Skeletal muscle tissue (tissue), 4 donors: ENCODE data around the gene INTS6. TPM values are rescaled to one million over a fixed set of nuclear protein-coding genes. Genes with fewer than 3 reads are reported as not detected.

Experiments used
- H3K27ac ChIP-seq: one replicate; pipeline ENCODE4 v1.7.0; 2013; ENCODE audit warnings: mild to moderate bottlenecking, low read depth, low read length, inconsistent platforms
- H3K27me3 ChIP-seq, 3 donors: one replicate each; pipeline ENCODE4 v1.7.0; 2013; ENCODE audit warnings: low read length in 3 of 3; ENCODE audit not compliant: control insufficient read depth in 3 of 3, insufficient read depth in 3 of 3
- H3K36me3 ChIP-seq, 3 donors: one replicate each; pipeline ENCODE4 v1.7.0; 2013; ENCODE audit warnings: low read length in 3 of 3; ENCODE audit not compliant: control insufficient read depth in 3 of 3, insufficient read depth in 3 of 3
- H3K4me1 ChIP-seq, 3 donors: one replicate each; pipeline ENCODE4 v1.7.0; 2013; ENCODE audit warnings: low read length in 3 of 3, mild to moderate bottlenecking in 3 of 3; ENCODE audit not compliant: control insufficient read depth in 3 of 3, insufficient read depth in 3 of 3
- H3K4me3 ChIP-seq, 3 donors: one replicate each; pipeline ENCODE4 v1.7.0; 2013; ENCODE audit warnings: low read length in 3 of 3
- H3K9ac ChIP-seq, 3 donors: one replicate each; pipeline ENCODE4 v1.7.0; 2013; ENCODE audit warnings: low read length in 3 of 3, mild to moderate bottlenecking in 3 of 3, moderate library complexity in 2 of 3, low read depth in 1 of 3
- H3K9me3 ChIP-seq, 3 donors: one replicate each; pipeline ENCODE4 v1.7.0; 2013; ENCODE audit warnings: low read length in 3 of 3; ENCODE audit not compliant: control insufficient read depth in 3 of 3
- total RNA-seq: library from RNA; depleted of rRNA; stranded (reverse); fragments of >200 nt; gene quantifications from one replicate; pipeline ENCODE4 v1.2.3, GENCODE V29; 2014
- donor health status: Osteomylitis.

The INTS6 gene
- total RNA-seq, result 20.4 TPM

GRCh38 chr13:51452361-51453206 lies at the start of gene INTS6:
Gene INTS6, minus strand, starts transcription at chr13:51453036. Its CDS starts 511 bp downstream, at chr13:51452525.
- Histone ChIP-seq H3K4me1 (peaks cover 14 to 20% (median 15%) of the 10 kb centered on the region in 3 donors), H3K9ac (peak within 1 kb of the TSS; percentile 96 to 98 (median 98)), H3K36me3 (peaks cover 17 to 31% (median 18%) of the 10 kb centered on the region in 3 donors), H3K27ac (peak within 1 kb of the TSS; percentile 98), H3K4me3 (peak within 1 kb of the TSS; percentile 84 to 92 (median 92)), H3K9me3 (peaks cover 2 to 8% (median 4%) of the 10 kb centered on the region in 3 donors), H3K27me3 (no peaks in the 10 kb centered on the region)

- H3K36me3 ChIP-seq, result no peaks in the 10 kb centered on the region
- no peak overlapping the region for H3K4me3 ChIP-seq
- H3K27ac ChIP-seq, result no peak overlapping the region
- no peaks in the 10 kb centered on the region for H3K4me1 ChIP-seq
- no peak overlapping the region for H3K9ac ChIP-seq
- no peaks in the 10 kb centered on the region for H3K27me3 ChIP-seq
- H3K9me3 ChIP-seq, result no peaks in the 10 kb centered on the region
Measured at GRCh38 chr13:51502153-51502651, 49.4 kb upstream of the INTS6 start.

GRCh38 chr13:51501592-51502152 lies 48.8 kb upstream of the INTS6 start:
- Histone ChIP-seq H3K27ac (no peak overlapping the region), H3K27me3 (no peaks in the 10 kb centered on the region), H3K36me3 (no peaks in the 10 kb centered on the region), H3K4me1 (no peaks in the 10 kb centered on the region), H3K4me3 (no peak overlapping the region), H3K9me3 (no peaks in the 10 kb centered on the region), H3K9ac (no peak overlapping the region)

GRCh38 chr13:51501096-51501495 lies 48.3 kb upstream of the INTS6 start:
- Histone ChIP-seq H3K27me3 (no peaks in the 10 kb centered on the region), H3K9me3 (no peaks in the 10 kb centered on the region), H3K4me3 (no peak overlapping the region), H3K4me1 (no peaks in the 10 kb centered on the region), H3K27ac (no peak overlapping the region), H3K36me3 (no peaks in the 10 kb centered on the region), H3K9ac (no peak overlapping the region)

GRCh38 chr13:51500687-51501086 lies 47.9 kb upstream of the INTS6 start:
- H3K27ac ChIP-seq, result no peak overlapping the region
- no peak overlapping the region for H3K4me3 ChIP-seq
- no peaks in the 10 kb centered on the region for H3K4me1 ChIP-seq
- H3K27me3 ChIP-seq, result no peaks in the 10 kb centered on the region
- no peaks in the 10 kb centered on the region for H3K9me3 ChIP-seq
- H3K36me3 ChIP-seq, result no peaks in the 10 kb centered on the region
- H3K9ac ChIP-seq, result no peak overlapping the region

- Histone ChIP-seq H3K27ac (no peak overlapping the region), H3K4me3 (no peak overlapping the region), H3K27me3 (no peaks in the 10 kb centered on the region), H3K9me3 (no peaks in the 10 kb centered on the region), H3K9ac (no peak overlapping the region), H3K4me1 (no peaks in the 10 kb centered on the region), H3K36me3 (no peaks in the 10 kb centered on the region)
Measured at GRCh38 chr13:51499841-51500240, 47.0 kb upstream of the INTS6 start.

- Histone ChIP-seq H3K9ac (no peak overlapping the region), H3K4me1 (no peaks in the 10 kb centered on the region), H3K27ac (no peak overlapping the region), H3K4me3 (no peak overlapping the region), H3K9me3 (no peaks in the 10 kb centered on the region), H3K36me3 (no peaks in the 10 kb centered on the region), H3K27me3 (no peaks in the 10 kb centered on the region)
Measured at GRCh38 chr13:51495316-51495715, 42.5 kb upstream of the INTS6 start.

GRCh38 chr13:51494156-51494555 lies 41.3 kb upstream of the INTS6 start:
- no peak overlapping the region for H3K4me3 ChIP-seq
- no peaks in the 10 kb centered on the region for H3K27me3 ChIP-seq
- H3K27ac ChIP-seq, result no peak overlapping the region
- no peak overlapping the region for H3K9ac ChIP-seq
- H3K36me3 ChIP-seq, result no peaks in the 10 kb centered on the region
- no peaks in the 10 kb centered on the region for H3K4me1 ChIP-seq
- no peaks in the 10 kb centered on the region for H3K9me3 ChIP-seq

- no peaks in the 10 kb centered on the region for H3K9me3 ChIP-seq
Measured at GRCh38 chr13:51488212-51488611, 35.4 kb upstream of the INTS6 start.

GRCh38 chr13:51481656-51482055 lies 28.8 kb upstream of the INTS6 start:
- Histone ChIP-seq H3K27me3 (no peaks in the 10 kb centered on the region), H3K9me3 (no peaks in the 10 kb centered on the region), H3K4me3 (no peak overlapping the region), H3K4me1 (no peaks in the 10 kb centered on the region), H3K9ac (no peak overlapping the region), H3K36me3 (no peaks in the 10 kb centered on the region), H3K27ac (no peak overlapping the region)

More at GRCh38 chr13:51488212-51488611, 35.4 kb upstream of the INTS6 start:
- Histone ChIP-seq H3K27ac (no peak overlapping the region), H3K4me3 (no peak overlapping the region), H3K27me3 (no peaks in the 10 kb centered on the region), H3K4me1 (no peaks in the 10 kb centered on the region), H3K36me3 (no peaks in the 10 kb centered on the region), H3K9ac (no peak overlapping the region)
